Type B pancreatic cell (in vitro differentiated cells): Measurements from ENCODE around the gene IFNL3. TPM values are rescaled to one million over a fixed set of nuclear protein-coding genes. Genes with fewer than 3 reads are reported as not detected.
"Not testable (repeated sequence)": the region's sequence is repeated elsewhere in the genome, so short reads cannot be mapped to it uniquely, and the experiment has no call there.

Experiments
- DNase-seq: peaks from one replicate; pipeline ENCODE4 v3.0.0; 2021; ENCODE audit warnings: mixed read lengths; ENCODE audit not compliant: unreplicated experiment; ENCODE audit errors: extremely low spot score
- H3K27ac Mint-ChIP-seq: 2 replicates; pipeline ENCODE4 v1.8.0; 2021; ENCODE audit warnings: mild to moderate bottlenecking, mixed read lengths
- H3K27me3 Mint-ChIP-seq: 2 replicates; pipeline ENCODE4 v1.8.0; 2021; ENCODE audit warnings: mixed read lengths
- H3K36me3 Mint-ChIP-seq: 2 replicates; pipeline ENCODE4 v1.8.0; 2021; ENCODE audit warnings: mixed read lengths
- H3K4me1 Mint-ChIP-seq: one replicate; pipeline ENCODE4 v1.8.0; 2021; ENCODE audit warnings: mixed read lengths; ENCODE audit not compliant: unreplicated experiment
- H3K4me3 Mint-ChIP-seq: 2 replicates; pipeline ENCODE4 v1.8.0; 2021; ENCODE audit warnings: mild to moderate bottlenecking, mixed read lengths
- H3K9me3 Mint-ChIP-seq: 2 replicates; pipeline ENCODE4 v1.8.0; 2021; ENCODE audit warnings: mixed read lengths
- CTCF ChIP-seq: fragments of 200-600 bp; sonication (generic); conservative IDR thresholded peaks from 2 replicates; pipeline ENCODE4 v1.5.0; 2021; ENCODE audit warnings: antibody characterized with exemption, mild to moderate bottlenecking
- total RNA-seq: library from RNA; stranded (reverse); gene quantifications from 2 replicates; pipeline ENCODE4 v1.2.1, GENCODE V29; 2021; ENCODE audit warnings: low replicate concordance

IFNL3 gene
- total RNA-seq, 1 donor from 2014 or later, result not detected

- DNase-seq, result no peak
- no peak overlapping the region for H3K4me3 Mint-ChIP-seq
- H3K36me3 Mint-ChIP-seq, result no peaks in the 10 kb centered on the region
- peaks cover 44% of the 10 kb centered on the region for H3K27me3 Mint-ChIP-seq
- H3K9me3 Mint-ChIP-seq, result no peaks in the 10 kb centered on the region
- TF ChIP-seq CTCF, result no peak
- no peak overlapping the region for H3K27ac Mint-ChIP-seq
- H3K4me1 Mint-ChIP-seq, result peaks cover 9% of the 10 kb centered on the region
Observed at GRCh38 chr19:39251081-39251480, 6.3 kb upstream of the IFNL3 start.

- Mint-ChIP-seq H3K9me3 (no peaks in the 10 kb centered on the region), H3K27ac (no peak within 1 kb of the TSS), H3K27me3 (peaks cover 44% of the 10 kb centered on the region), H3K36me3 (no peaks in the 10 kb centered on the region), H3K4me3 (no peak within 1 kb of the TSS), H3K4me1 (peaks cover 9% of the 10 kb centered on the region)
- no peak for DNase-seq
- no peak for TF ChIP-seq CTCF
Observed at GRCh38 chr19:39248806-39249205, 4.0 kb upstream of the IFNL3 start, which contains the start of gene IFNL4. TSS of gene IFNL4 (minus strand) at chr19:39248856.

GRCh38 chr19:39247701-39248664, 3.2 kb upstream of the IFNL3 start:
- Mint-ChIP-seq H3K27me3 (peaks cover 47% of the 10 kb centered on the region), H3K36me3 (no peaks in the 10 kb centered on the region), H3K9me3 (no peaks in the 10 kb centered on the region), H3K4me1 (peaks cover 9% of the 10 kb centered on the region), H3K27ac (no peak overlapping the region), H3K4me3 (no peak overlapping the region)
- no peak for DNase-seq
- no peak for TF ChIP-seq CTCF

- H3K4me1 Mint-ChIP-seq, result peaks cover 3% of the 10 kb centered on the region
- no peak for DNase-seq
- no peak overlapping the region for H3K27ac Mint-ChIP-seq
- H3K27me3 Mint-ChIP-seq, result peaks cover 45% of the 10 kb centered on the region
- H3K4me3 Mint-ChIP-seq, result peak overlapping the region; percentile 47
- no peaks in the 10 kb centered on the region for H3K9me3 Mint-ChIP-seq
- H3K36me3 Mint-ChIP-seq, result no peaks in the 10 kb centered on the region
- no peak for TF ChIP-seq CTCF
Observed at GRCh38 chr19:39246951-39247669, 2.3 kb upstream of the IFNL3 start.

GRCh38 chr19:39245166-39245565, 360 bp upstream of the IFNL3 start:
- H3K27ac Mint-ChIP-seq, H3K36me3 Mint-ChIP-seq, H3K9me3 Mint-ChIP-seq, H3K4me1 Mint-ChIP-seq, DNase-seq, H3K4me3 Mint-ChIP-seq: not testable (repeated sequence)
- peaks cover 38% of the 10 kb centered on the region for H3K27me3 Mint-ChIP-seq

GRCh38 chr19:39243741-39244140, 1.1 kb downstream of the IFNL3 start:
- peaks cover 31% of the 10 kb centered on the region for H3K27me3 Mint-ChIP-seq
- H3K27ac Mint-ChIP-seq, H3K9me3 Mint-ChIP-seq, H3K4me1 Mint-ChIP-seq, H3K36me3 Mint-ChIP-seq, H3K4me3 Mint-ChIP-seq, DNase-seq: not testable (repeated sequence)
